Measurements from ENCODE around the gene ATP5PD. TPM values are rescaled to one million over a fixed set of nuclear protein-coding genes. Genes with fewer than 3 reads are reported as not detected.

Gene ATP5PD
- total RNA-seq, 1 experiment from 2014 or later, result 557 TPM

Small RNAs within 50 kb of the gene (small RNA-seq; reads per million reads assigned to genes)
- gene AC111186.1 (0 reads per million in 2 experiments), gene RF00019 (0 reads per million in 2 experiments), gene RN7SL573P (0 reads per million in 2 experiments), gene RNU6-362P (0 reads per million in 2 experiments)

Other genes starting within 250 kb of the ATP5PD start
- gene GRIN2C, start 187.1 kb downstream of the ATP5PD start, total RNA-seq (2014; rRNA removed; shearing (Covaris generic)), result 0.40 TPM in 1 of 2 replicates, not detected in the other
- 42.4 and 48.1 TPM in 2 replicates for gene FDXR, start 174.0 kb downstream of the ATP5PD start, total RNA-seq (2014; rRNA removed; shearing (Covaris generic))
- gene FADS6, start 153.3 kb downstream of the ATP5PD start, total RNA-seq (2014; rRNA removed; shearing (Covaris generic)), result not detected in 2 replicates
- not detected in 2 replicates for gene USH1G, start 123.7 kb downstream of the ATP5PD start, total RNA-seq (2014; rRNA removed; shearing (Covaris generic))
- gene OTOP2, start 122.7 kb downstream of the ATP5PD start, total RNA-seq (2014; rRNA removed; shearing (Covaris generic)), result not detected in 2 replicates
- not detected in 2 replicates for gene OTOP3, start 111.1 kb downstream of the ATP5PD start, total RNA-seq (2014; rRNA removed; shearing (Covaris generic))
- gene HID1, start 74.2 kb downstream of the ATP5PD start, total RNA-seq (2014; rRNA removed; shearing (Covaris generic)), result 0.21 TPM in 1 of 2 replicates, not detected in the other
- 3.2 and 3.9 TPM in 2 replicates for gene CDR2L, start 59.3 kb downstream of the ATP5PD start, total RNA-seq (2014; rRNA removed; shearing (Covaris generic))
- gene MRPL58, start 34.3 kb downstream of the ATP5PD start, total RNA-seq (2014; rRNA removed; shearing (Covaris generic)), result 92.6 and 96.0 TPM in 2 replicates
- 23.3 and 26.6 TPM in 2 replicates for gene KCTD2, start 256 bp upstream of the ATP5PD start, total RNA-seq (2014; rRNA removed; shearing (Covaris generic))
- gene SLC16A5, start 41.0 kb upstream of the ATP5PD start, total RNA-seq (2014; rRNA removed; shearing (Covaris generic)), result 0.19 TPM in 1 of 2 replicates, not detected in the other
- gene ARMC7, start 63.0 kb upstream of the ATP5PD start, total RNA-seq (2014; rRNA removed; shearing (Covaris generic)), result 4.9 and 5.4 TPM in 2 replicates
- gene NT5C, start 84.8 kb upstream of the ATP5PD start, total RNA-seq (2014; rRNA removed; shearing (Covaris generic)), result 44.5 and 46.7 TPM in 2 replicates
- gene JPT1, start 107.5 kb upstream of the ATP5PD start, total RNA-seq (2014; rRNA removed; shearing (Covaris generic)), result 148 and 158 TPM in 2 replicates
- gene SUMO2, start 136.0 kb upstream of the ATP5PD start, total RNA-seq (2014; rRNA removed; shearing (Covaris generic)), result 206 and 213 TPM in 2 replicates
- 46.0 and 49.4 TPM in 2 replicates for gene NUP85, start 158.7 kb upstream of the ATP5PD start, total RNA-seq (2014; rRNA removed; shearing (Covaris generic))
- gene GGA3, start 214.6 kb upstream of the ATP5PD start, total RNA-seq (2014; rRNA removed; shearing (Covaris generic)), result 15.7 and 17.4 TPM in 2 replicates
- gene MRPS7, start 214.9 kb upstream of the ATP5PD start, total RNA-seq (2014; rRNA removed; shearing (Covaris generic)), result 184 and 188 TPM in 2 replicates
- gene MIF4GD, start 224.3 kb upstream of the ATP5PD start, total RNA-seq (2014; rRNA removed; shearing (Covaris generic)), result 20.8 and 22.9 TPM in 2 replicates
- gene SLC25A19, start 242.5 kb upstream of the ATP5PD start, total RNA-seq (2014; rRNA removed; shearing (Covaris generic)), result 18.1 and 21.0 TPM in 2 replicates